BJ (cell line): Measurements from ENCODE around the gene IGF2BP1. TPM values are rescaled to one million over a fixed set of nuclear protein-coding genes. Genes with fewer than 3 reads are reported as not detected.
"Not testable (repeated sequence)": the region's sequence is repeated elsewhere in the genome, so short reads cannot be mapped to it uniquely, and the experiment has no call there.

Experiments
- CTCF ChIA-PET: fragments of 350-600 bp; formaldehyde crosslinking; extraction: SDS; loops from one replicate; lab custom pipeline; 2021; ENCODE audit warnings: antibody characterized with exemption, inconsistent platforms; lab: Yijun Ruan, JAX
- POLR2A ChIA-PET: fragments of 300-600 bp; sonication (Branson Sonifier 250); formaldehyde crosslinking; extraction: SDS; loops from one replicate; lab custom pipeline; 2021; ENCODE audit warnings: antibody characterized with exemption; lab: Charles Lee
- DNase-seq: peaks from one replicate; pipeline ENCODE4 v3.0.0-alpha.2; 2011; ENCODE audit warnings: low read depth
- H3K27me3 ChIP-seq: 2 replicates; pipeline ENCODE4 v1.6.0; 2011; ENCODE audit warnings: low read length; ENCODE audit not compliant: control insufficient read depth, insufficient read depth
- H3K36me3 ChIP-seq: 2 replicates; pipeline ENCODE4 v1.5.1; 2011; ENCODE audit warnings: low read length; ENCODE audit not compliant: control insufficient read depth, insufficient read depth
- H3K4me3 ChIP-seq: 2 replicates; pipeline ENCODE4 v1.5.1; 2011; ENCODE audit warnings: low read depth, mild to moderate bottlenecking, control low read depth, low read length
- CTCF ChIP-seq: IDR thresholded peaks from 2 replicates; pipeline ENCODE4 v1.5.1; 2011; ENCODE audit warnings: low read depth, mild to moderate bottlenecking, control low read depth, inconsistent platforms, low read length, moderate library complexity; ENCODE audit not compliant: insufficient read depth
- polyA plus RNA-seq: library from polyadenylated mRNA; depleted of rRNA; stranded (reverse); fragments of >200 nt; gene quantifications from 2 replicates; pipeline ENCODE4 v1.2.3, GENCODE V29; 2011

Gene IGF2BP1
- polyA plus RNA-seq, 1 experiment = 5.3 TPM

GRCh38 chr17:49074851-49075540 is 77.8 kb downstream of the IGF2BP1 start:
- Histone ChIP-seq H3K36me3 (no peaks in the 10 kb centered on the region), H3K4me3 (no peak overlapping the region), H3K27me3 (no peaks in the 10 kb centered on the region)
- TF ChIP-seq CTCF = no peak
- ChIA-PET POLR2A (no interaction called here), CTCF (no interaction called here)
- no peak for DNase-seq

- TF ChIP-seq CTCF = no peak
Measured at GRCh38 chr17:49076573-49077384, 79.6 kb downstream of the IGF2BP1 start.

GRCh38 chr17:49078248-49078647 is 81.1 kb downstream of the IGF2BP1 start:
- POLR2A ChIA-PET = no interaction called here
- TF ChIP-seq CTCF = no peak
- H3K27me3 ChIP-seq = no peaks in the 10 kb centered on the region
- CTCF ChIA-PET = no interaction called here
- H3K36me3 ChIP-seq = no peaks in the 10 kb centered on the region
- H3K4me3 ChIP-seq = no peak overlapping the region
- DNase-seq = no peak

More at GRCh38 chr17:49076573-49077384, 79.6 kb downstream of the IGF2BP1 start:
- CTCF ChIA-PET = no interaction called here
- DNase-seq = peak; percentile 34
- POLR2A ChIA-PET = no interaction called here
- no peak overlapping the region for H3K4me3 ChIP-seq
- no peaks in the 10 kb centered on the region for H3K27me3 ChIP-seq
- H3K36me3 ChIP-seq = no peaks in the 10 kb centered on the region

- Histone ChIP-seq H3K36me3 (no peaks in the 10 kb centered on the region), H3K27me3 (no peaks in the 10 kb centered on the region), H3K4me3 (no peak overlapping the region)
- DNase-seq = no peak
- ChIA-PET POLR2A (no interaction called here), CTCF (no interaction called here)
- no peak for TF ChIP-seq CTCF
Measured at GRCh38 chr17:49079840-49080663, 82.9 kb downstream of the IGF2BP1 start.

- CTCF ChIA-PET = no interaction called here
- no peak for DNase-seq
- no peak overlapping the region for H3K4me3 ChIP-seq
- H3K36me3 ChIP-seq = no peaks in the 10 kb centered on the region
- H3K27me3 ChIP-seq = peaks cover 2% of the 10 kb centered on the region; the same call in 1 of the 2 replicates
- POLR2A ChIA-PET = no interaction called here
- no peak for TF ChIP-seq CTCF
Measured at GRCh38 chr17:49082231-49082630, 85.0 kb downstream of the IGF2BP1 start.

- H3K36me3 ChIP-seq, DNase-seq, H3K27me3 ChIP-seq, CTCF ChIA-PET, H3K4me3 ChIP-seq, POLR2A ChIA-PET: not testable (repeated sequence)
Measured at GRCh38 chr17:49085046-49085445, 87.9 kb downstream of the IGF2BP1 start.
